ENCODE results near the gene RAET1E.

DNA sequence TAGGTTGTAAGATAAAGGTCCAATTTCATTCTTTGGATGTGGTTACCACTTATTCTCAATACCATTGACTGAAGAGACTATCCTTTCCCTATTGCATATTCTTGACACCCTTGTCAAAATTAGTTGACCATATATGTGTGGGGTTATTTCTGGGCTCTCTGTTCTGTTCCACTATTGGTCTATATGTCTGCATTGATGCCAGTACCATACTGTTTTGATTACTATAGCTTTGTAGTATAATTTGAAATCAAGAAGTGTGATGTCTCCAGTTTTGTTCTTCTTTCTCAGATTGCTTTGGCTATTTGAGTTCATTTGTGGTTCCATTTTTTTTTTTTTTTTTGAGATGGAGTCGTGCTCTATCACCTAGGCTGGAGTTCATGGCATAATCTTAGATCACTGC lies 25.7 kb downstream of the RAET1E start:
- TF ChIP-seq GATA3 (IDR thresholded peaks at IDR 0.05; ENCODE audit: low read depth, low read length) (no peak), GATA2 (IDR thresholded peaks at IDR 0.05; ENCODE audit: low read depth, low read length) (no peak)

Measured in SH-SY5Y (cell line).